HK-2 (cell line): ENCODE measurements around the gene NDFIP1.

Experiments used
- DNase-seq: peaks from one replicate; pipeline ENCODE4 v3.0.0-alpha.2; 2018; ENCODE audit not compliant: unreplicated experiment

Gene NDFIP1

GRCh38 chr5:142091922-142092321 lies 16.7 kb upstream of the NDFIP1 start:
- DNase-seq, result no peak

GRCh38 chr5:142095035-142095434 lies 13.5 kb upstream of the NDFIP1 start:
- no peak for DNase-seq

GRCh38 chr5:142095651-142096330 lies 12.8 kb upstream of the NDFIP1 start:
- no peak for DNase-seq

GRCh38 chr5:142096382-142096781 lies 12.2 kb upstream of the NDFIP1 start:
- no peak for DNase-seq

GRCh38 chr5:142097681-142098080 lies 10.9 kb upstream of the NDFIP1 start:
- no peak for DNase-seq

- no peak for DNase-seq
Measured at GRCh38 chr5:142098275-142098674, 10.3 kb upstream of the NDFIP1 start.

- DNase-seq, result no peak
Measured at GRCh38 chr5:142098931-142099330, 9.6 kb upstream of the NDFIP1 start.

GRCh38 chr5:142100307-142100706 lies 8.3 kb upstream of the NDFIP1 start:
- no peak for DNase-seq

- DNase-seq, result no peak
Measured at GRCh38 chr5:142102980-142103740, 5.4 kb upstream of the NDFIP1 start.

- DNase-seq, result no peak
Measured at GRCh38 chr5:142104491-142104890, 4.1 kb upstream of the NDFIP1 start.

GRCh38 chr5:142106061-142106460 lies 2.5 kb upstream of the NDFIP1 start:
- no peak for DNase-seq

- DNase-seq, result no peak
Measured at GRCh38 chr5:142107036-142107735, 1.4 kb upstream of the NDFIP1 start.

- DNase-seq, result no peak
Measured at GRCh38 chr5:142107736-142108431, 695 bp upstream of the NDFIP1 start.

GRCh38 chr5:142109331-142110045 lies 909 bp downstream of the NDFIP1 start:
- no peak for DNase-seq

- DNase-seq, result no peak
Measured at GRCh38 chr5:142110046-142110531, 1.5 kb downstream of the NDFIP1 start.

- no peak for DNase-seq
Measured at GRCh38 chr5:142110988-142111687, 2.6 kb downstream of the NDFIP1 start.

- no peak for DNase-seq
Measured at GRCh38 chr5:142114687-142115086, 6.1 kb downstream of the NDFIP1 start.

GRCh38 chr5:142115937-142116614 lies 7.5 kb downstream of the NDFIP1 start:
- no peak for DNase-seq

- DNase-seq, result no peak
Measured at GRCh38 chr5:142117579-142118151, 9.1 kb downstream of the NDFIP1 start.
